Caco-2 (cell line): ENCODE data around the gene SNAP47. TPM values are rescaled to one million over a fixed set of nuclear protein-coding genes. Genes with fewer than 3 reads are reported as not detected.

ENCODE experiments used
- BruUV-seq: library from RNA; stranded (reverse); fragments of 400-500 nt; replicated peaks from 2 replicates; lab custom pipeline; 2021; lab: Mats Ljungman, UMichigan
- CTCF ChIA-PET: fragments of 300-600 bp; sonication (Branson Sonifier 250); formaldehyde crosslinking; loops from one replicate; lab custom pipeline; 2022; ENCODE audit warnings: antibody characterized with exemption; lab: Charles Lee
- POLR2A ChIA-PET: fragments of 300-600 bp; sonication (Branson Sonifier 250); formaldehyde crosslinking; loops from one replicate; lab custom pipeline; 2022; ENCODE audit warnings: antibody characterized with exemption; lab: Charles Lee
- DNase-seq, 2 experiments: peaks; one replicate each; pipeline versions ENCODE4 v3.0.0 to v3.0.0-alpha.2; 2020 to 2022
- H3K27me3 ChIP-seq: replicated peaks from 2 replicates; pipeline ENCODE4 v1.6.0; 2011; ENCODE audit warnings: low read length; ENCODE audit not compliant: control insufficient read depth, insufficient read depth
- H3K36me3 ChIP-seq: 2 replicates; pipeline ENCODE4 v1.5.1; 2011; ENCODE audit warnings: low read length; ENCODE audit not compliant: control insufficient read depth, insufficient read depth
- H3K4me1 ChIP-seq: fragments of 250-450 bp; sonication (Bioruptor Pico); 2 replicates; pipeline ENCODE4 v1.5.1; 2020; ENCODE audit warnings: mild to moderate bottlenecking
- H3K4me3 ChIP-seq: 2 replicates; pipeline ENCODE4 v1.5.1; 2011; ENCODE audit warnings: low read depth, mild to moderate bottlenecking, control low read depth, low read length
- H3K9me3 ChIP-seq: fragments of 250-450 bp; sonication (Bioruptor Pico); 2 replicates; pipeline ENCODE4 v1.5.1; 2020; ENCODE audit warnings: mild to moderate bottlenecking, moderate library complexity
- H3K27ac Mint-ChIP-seq: one replicate; pipeline ENCODE4 v1.8.0; 2022; ENCODE audit warnings: mixed read lengths; ENCODE audit not compliant: unreplicated experiment
- H3K27me3 Mint-ChIP-seq: one replicate; pipeline ENCODE4 v1.8.0; 2022; ENCODE audit warnings: mixed read lengths; ENCODE audit not compliant: insufficient read depth, unreplicated experiment
- H3K36me3 Mint-ChIP-seq: one replicate; pipeline ENCODE4 v1.8.0; 2022; ENCODE audit warnings: mild to moderate bottlenecking, mixed read lengths; ENCODE audit not compliant: insufficient read depth, unreplicated experiment
- H3K4me1 Mint-ChIP-seq: one replicate; pipeline ENCODE4 v1.8.0; 2022; ENCODE audit warnings: low read depth, mixed read lengths; ENCODE audit not compliant: unreplicated experiment
- H3K4me3 Mint-ChIP-seq: one replicate; pipeline ENCODE4 v1.8.0; 2022; ENCODE audit warnings: mild to moderate bottlenecking, moderate library complexity, mixed read lengths; ENCODE audit not compliant: unreplicated experiment
- H3K9me3 Mint-ChIP-seq: one replicate; pipeline ENCODE4 v1.8.0; 2022; ENCODE audit warnings: mixed read lengths; ENCODE audit not compliant: unreplicated experiment
- CTCF ChIP-seq, 2 experiments: fragments of 200-600 bp in 1 of 2; IDR thresholded peaks; 1 replicate in 1 of 2; 2 replicates in 1 of 2; pipeline versions ENCODE4 v1.5.1 to v1.8.0; 2011 to 2022; ENCODE audit warnings: antibody characterized with exemption in 1 of 2, control low read depth in 1 of 2, inconsistent platforms in 1 of 2, low read depth in 1 of 2, low read length in 1 of 2, mild to moderate bottlenecking in 1 of 2, moderate library complexity in 1 of 2; ENCODE audit not compliant: insufficient read depth in 1 of 2, severe bottlenecking in 1 of 2, unreplicated experiment in 1 of 2
- intact Hi-C: fragments of 100-400 bp; cut with micrococcal nuclease; formaldehyde crosslinking; loops from one replicate; pipeline ENCODE4 v1.10.0; 2022; ENCODE audit not compliant: unreplicated experiment
- total RNA-seq: library from RNA; stranded (reverse); gene quantifications from 2 replicates; pipeline ENCODE4 v1.2.3, GENCODE V29; 2022

Gene SNAP47
- total RNA-seq, 1 experiment from 2014 or later = 29.1 TPM

- no peak for TF ChIP-seq CTCF (IDR thresholded peaks at IDR 0.05; ENCODE audit: insufficient read depth in 1 of 2, low read depth in 1 of 2, low read length in 1 of 2, severe bottlenecking in 1 of 2, unreplicated experiment in 1 of 2)
- Mint-ChIP-seq H3K4me3 (no peak overlapping the region), H3K27me3 (peaks cover 2% of the 10 kb centered on the region), H3K4me1 (no peaks in the 10 kb centered on the region), H3K9me3 (no peaks in the 10 kb centered on the region), H3K36me3 (no peaks in the 10 kb centered on the region), H3K27ac (no peak overlapping the region)
- no TSS peak for BruUV-seq
- no peaks in the 10 kb centered on the region for H3K9me3 ChIP-seq
- no peaks in the 10 kb centered on the region for H3K36me3 ChIP-seq
- ChIA-PET POLR2A (no interaction called here), CTCF (no interaction called here)
- DNase-seq = no peak
- no peaks in the 10 kb centered on the region for H3K27me3 ChIP-seq
- intact Hi-C loops = no loop called here
- no peaks in the 10 kb centered on the region for H3K4me1 ChIP-seq
- H3K4me3 ChIP-seq = no peak overlapping the region
Measured at GRCh38 chr1:227796359-227796915, 61.2 kb downstream of the SNAP47 start.

- Histone ChIP-seq H3K36me3 (no peaks in the 10 kb centered on the region), H3K4me3 (no peak overlapping the region), H3K4me1 (no peaks in the 10 kb centered on the region), H3K9me3 (no peaks in the 10 kb centered on the region), H3K27me3 (no peaks in the 10 kb centered on the region)
- H3K27ac Mint-ChIP-seq = no peak overlapping the region
- POLR2A ChIA-PET = no interaction called here
- no peaks in the 10 kb centered on the region for H3K9me3 Mint-ChIP-seq
- H3K4me1 Mint-ChIP-seq = no peaks in the 10 kb centered on the region
- DNase-seq = no peak
- H3K27me3 Mint-ChIP-seq = peaks cover 2% of the 10 kb centered on the region
- CTCF ChIA-PET = no interaction called here
- intact Hi-C loops = no loop called here
- H3K4me3 Mint-ChIP-seq = no peak overlapping the region
- H3K36me3 Mint-ChIP-seq = no peaks in the 10 kb centered on the region
- no TSS peak for BruUV-seq
- TF ChIP-seq CTCF (IDR thresholded peaks at IDR 0.05; ENCODE audit: insufficient read depth in 1 of 2, low read depth in 1 of 2, low read length in 1 of 2, severe bottlenecking in 1 of 2, unreplicated experiment in 1 of 2) = no peak
Measured at GRCh38 chr1:227797144-227797543, 61.9 kb downstream of the SNAP47 start.

- H3K36me3 Mint-ChIP-seq = no peaks in the 10 kb centered on the region
- no peak for TF ChIP-seq CTCF (IDR thresholded peaks at IDR 0.05; ENCODE audit: insufficient read depth in 1 of 2, low read depth in 1 of 2, low read length in 1 of 2, severe bottlenecking in 1 of 2, unreplicated experiment in 1 of 2)
- Histone ChIP-seq H3K27me3 (no peaks in the 10 kb centered on the region), H3K36me3 (no peaks in the 10 kb centered on the region), H3K4me3 (no peak overlapping the region), H3K9me3 (no peaks in the 10 kb centered on the region), H3K4me1 (no peaks in the 10 kb centered on the region)
- peaks cover 2% of the 10 kb centered on the region for H3K27me3 Mint-ChIP-seq
- no peaks in the 10 kb centered on the region for H3K9me3 Mint-ChIP-seq
- CTCF ChIA-PET = no interaction called here
- no peak overlapping the region for H3K27ac Mint-ChIP-seq
- H3K4me3 Mint-ChIP-seq = no peak overlapping the region
- POLR2A ChIA-PET = no interaction called here
- DNase-seq = no peak
- H3K4me1 Mint-ChIP-seq = no peaks in the 10 kb centered on the region
- no TSS peak for BruUV-seq
- intact Hi-C loops = no loop called here
Measured at GRCh38 chr1:227797625-227798024, 62.4 kb downstream of the SNAP47 start.
